PC-3 (cell line): ENCODE data around the gene LEKR1.

ENCODE experiments used
- CTCF ChIP-seq: fragments of 300-600 bp; sonication (generic); conservative IDR thresholded peaks from 2 replicates; pipeline ENCODE4 v1.5.1; 2017; ENCODE audit warnings: antibody characterized with exemption, low read depth, mild to moderate bottlenecking, low read length
- EZH2 ChIP-seq: fragments of 300-600 bp; sonication (generic); IDR thresholded peaks from one replicate; pipeline ENCODE4 v1.6.1; 2017; ENCODE audit warnings: antibody characterized with exemption, mild to moderate bottlenecking, low read length; ENCODE audit not compliant: unreplicated experiment
- EZH2phosphoT487 ChIP-seq: fragments of 300-600 bp; sonication (generic); IDR thresholded peaks from 2 replicates; pipeline ENCODE4 v1.6.1; 2018; ENCODE audit warnings: mild to moderate bottlenecking, antibody characterized with exemption, low read length, borderline replicate concordance

GRCh38 chr3:157075693-157076420 is 249.7 kb downstream of the LEKR1 start:
- no peak for TF ChIP-seq CTCF
- TF ChIP-seq EZH2: no peak
- TF ChIP-seq EZH2phosphoT487: no peak
